Astrocyte of the cerebellum (primary cell): ENCODE measurements around the gene ZNF276.
"Not testable (repeated sequence)": the region's sequence is repeated elsewhere in the genome, so short reads cannot be mapped to it uniquely, and the experiment has no call there.

Experiments
- DNase-seq: peaks from one replicate; pipeline ENCODE4 v3.0.0-alpha.2; 2011; ENCODE audit warnings: low read depth
- H3K4me3 ChIP-seq: 2 replicates; pipeline ENCODE4 v1.5.1; 2011; ENCODE audit warnings: mild to moderate bottlenecking, low read depth, low read length, moderate library complexity
- in situ Hi-C: cut with HindIII; loops from 2 replicates; pipeline ENCODE4 v1.10.0; 2017; ENCODE audit warnings: low sequenced_read_pairs
- TF ChIP-seq, protein P1 (sequence below): IDR thresholded peaks from 2 replicates; pipeline ENCODE4 v1.5.1; 2012; ENCODE audit warnings: low read length, low read depth, moderate library complexity, mild to moderate bottlenecking; ENCODE audit errors: missing control alignments

Gene ZNF276

GRCh38 chr16:89691986-89692569, 29.3 kb upstream of the ZNF276 start:
- DNase-seq, result no peak
- in situ Hi-C loops, result loop anchor here (25.0 kb wide), 1 partner anchor 405 kb away; no protein-coding TSS in a partner anchor
- TF ChIP-seq, protein P1, sequence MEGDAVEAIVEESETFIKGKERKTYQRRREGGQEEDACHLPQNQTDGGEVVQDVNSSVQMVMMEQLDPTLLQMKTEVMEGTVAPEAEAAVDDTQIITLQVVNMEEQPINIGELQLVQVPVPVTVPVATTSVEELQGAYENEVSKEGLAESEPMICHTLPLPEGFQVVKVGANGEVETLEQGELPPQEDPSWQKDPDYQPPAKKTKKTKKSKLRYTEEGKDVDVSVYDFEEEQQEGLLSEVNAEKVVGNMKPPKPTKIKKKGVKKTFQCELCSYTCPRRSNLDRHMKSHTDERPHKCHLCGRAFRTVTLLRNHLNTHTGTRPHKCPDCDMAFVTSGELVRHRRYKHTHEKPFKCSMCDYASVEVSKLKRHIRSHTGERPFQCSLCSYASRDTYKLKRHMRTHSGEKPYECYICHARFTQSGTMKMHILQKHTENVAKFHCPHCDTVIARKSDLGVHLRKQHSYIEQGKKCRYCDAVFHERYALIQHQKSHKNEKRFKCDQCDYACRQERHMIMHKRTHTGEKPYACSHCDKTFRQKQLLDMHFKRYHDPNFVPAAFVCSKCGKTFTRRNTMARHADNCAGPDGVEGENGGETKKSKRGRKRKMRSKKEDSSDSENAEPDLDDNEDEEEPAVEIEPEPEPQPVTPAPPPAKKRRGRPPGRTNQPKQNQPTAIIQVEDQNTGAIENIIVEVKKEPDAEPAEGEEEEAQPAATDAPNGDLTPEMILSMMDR, result no peak
- no peak overlapping the region for H3K4me3 ChIP-seq

DNA sequence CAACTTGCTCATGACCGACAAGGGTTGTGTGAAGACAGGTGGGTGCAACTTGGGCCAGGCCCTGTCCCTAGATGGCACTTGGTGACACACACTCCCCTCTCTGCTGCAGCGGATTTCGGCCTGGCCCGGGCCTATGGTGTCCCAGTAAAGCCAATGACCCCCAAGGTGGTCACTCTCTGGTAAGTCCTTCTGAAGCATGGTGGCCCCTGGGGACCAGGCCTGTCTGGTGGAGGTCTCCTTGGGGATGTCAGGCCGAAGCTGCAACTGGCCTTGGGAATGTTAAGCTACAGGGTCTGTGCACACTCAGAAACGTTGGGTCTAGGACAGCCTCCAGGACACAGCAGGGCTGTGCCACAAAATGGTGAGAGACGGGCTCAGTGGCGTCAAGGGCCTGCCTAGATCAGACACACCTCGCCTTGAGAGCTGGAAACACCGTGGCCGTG, 28.0 kb upstream of the ZNF276 start:
- TF ChIP-seq, protein P1, result no peak
- H3K4me3 ChIP-seq, result no peak overlapping the region
- DNase-seq, result no peak
- in situ Hi-C loops, result loop anchor here (25.0 kb wide), 1 partner anchor 406 kb away; no protein-coding TSS in a partner anchor

DNA sequence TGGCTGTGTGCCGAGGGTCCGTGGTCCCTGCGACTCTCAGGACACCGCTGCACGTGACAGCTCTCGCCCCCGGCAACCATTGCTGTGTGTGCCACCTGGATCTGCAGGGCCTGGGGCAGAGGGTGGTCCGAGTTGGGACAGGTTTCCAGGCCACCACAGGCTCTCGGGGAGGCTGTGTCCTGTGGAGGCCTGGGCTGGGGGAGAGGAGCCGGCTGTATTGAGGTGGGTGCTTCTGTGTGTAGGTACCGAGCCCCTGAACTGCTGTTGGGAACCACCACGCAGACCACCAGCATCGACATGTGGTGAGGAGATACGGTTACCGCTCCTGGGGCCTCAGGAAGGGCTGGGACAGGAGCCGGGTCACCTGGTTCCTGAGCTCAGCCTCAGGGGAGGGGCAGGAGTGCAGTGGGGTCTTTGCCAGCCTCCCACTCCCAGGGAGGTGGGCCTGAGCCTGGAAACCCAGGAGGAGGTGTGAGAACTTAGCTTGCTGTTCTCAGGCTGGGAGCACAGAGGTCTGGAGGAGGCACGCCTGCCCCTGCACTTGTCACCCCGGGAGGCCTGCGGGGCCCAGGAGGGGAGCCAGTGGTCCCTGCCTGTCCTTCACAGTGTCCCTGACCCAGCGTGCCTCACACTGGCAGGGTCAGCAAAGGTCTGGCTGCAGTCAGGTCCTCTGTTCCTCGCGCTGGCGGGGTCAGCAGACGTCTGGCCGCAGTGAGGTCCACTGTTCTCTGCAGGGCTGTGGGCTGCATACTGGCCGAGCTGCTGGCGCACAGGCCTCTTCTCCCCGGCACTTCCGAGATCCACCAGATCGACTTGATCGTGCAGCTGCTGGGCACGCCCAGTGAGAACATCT, 27.2 kb upstream of the ZNF276 start:
- TF ChIP-seq, protein P1, result no peak
- H3K4me3 ChIP-seq, result no peak overlapping the region
- DNase-seq, result no peak
- in situ Hi-C loops, result loop anchor here (25.0 kb wide), 1 partner anchor 407 kb away; no protein-coding TSS in a partner anchor

GRCh38 chr16:89694784-89695085, 26.6 kb upstream of the ZNF276 start:
- not testable (repeated sequence) for H3K4me3 ChIP-seq, DNase-seq
- in situ Hi-C loops, result loop anchor here (25.0 kb wide), 1 partner anchor 407 kb away; no protein-coding TSS in a partner anchor

GRCh38 chr16:89695086-89695874, 26.1 kb upstream of the ZNF276 start:
- in situ Hi-C loops, result loop anchor here (25.0 kb wide), 1 partner anchor 408 kb away; no protein-coding TSS in a partner anchor
- DNase-seq, result no peak
- TF ChIP-seq, protein P1, result no peak
- H3K4me3 ChIP-seq, result no peak overlapping the region

GRCh38 chr16:89695875-89696669, 25.3 kb upstream of the ZNF276 start:
- H3K4me3 ChIP-seq, result no peak overlapping the region
- in situ Hi-C loops, result loop anchor here (25.0 kb wide), 1 partner anchor 409 kb away; no protein-coding TSS in a partner anchor
- TF ChIP-seq, protein P1, result no peak
- DNase-seq, result no peak
